ENCODE measurements around the gene RFNG. TPM values are rescaled to one million over a fixed set of nuclear protein-coding genes. Genes with fewer than 3 reads are reported as not detected.

The RFNG gene
- total and polyA plus RNA-seq, 2 of the 13 experiments (the other 11 are each of a cell fraction or from before 2014, with no cell fraction given): 61.4 to 64.0 TPM

DNA sequence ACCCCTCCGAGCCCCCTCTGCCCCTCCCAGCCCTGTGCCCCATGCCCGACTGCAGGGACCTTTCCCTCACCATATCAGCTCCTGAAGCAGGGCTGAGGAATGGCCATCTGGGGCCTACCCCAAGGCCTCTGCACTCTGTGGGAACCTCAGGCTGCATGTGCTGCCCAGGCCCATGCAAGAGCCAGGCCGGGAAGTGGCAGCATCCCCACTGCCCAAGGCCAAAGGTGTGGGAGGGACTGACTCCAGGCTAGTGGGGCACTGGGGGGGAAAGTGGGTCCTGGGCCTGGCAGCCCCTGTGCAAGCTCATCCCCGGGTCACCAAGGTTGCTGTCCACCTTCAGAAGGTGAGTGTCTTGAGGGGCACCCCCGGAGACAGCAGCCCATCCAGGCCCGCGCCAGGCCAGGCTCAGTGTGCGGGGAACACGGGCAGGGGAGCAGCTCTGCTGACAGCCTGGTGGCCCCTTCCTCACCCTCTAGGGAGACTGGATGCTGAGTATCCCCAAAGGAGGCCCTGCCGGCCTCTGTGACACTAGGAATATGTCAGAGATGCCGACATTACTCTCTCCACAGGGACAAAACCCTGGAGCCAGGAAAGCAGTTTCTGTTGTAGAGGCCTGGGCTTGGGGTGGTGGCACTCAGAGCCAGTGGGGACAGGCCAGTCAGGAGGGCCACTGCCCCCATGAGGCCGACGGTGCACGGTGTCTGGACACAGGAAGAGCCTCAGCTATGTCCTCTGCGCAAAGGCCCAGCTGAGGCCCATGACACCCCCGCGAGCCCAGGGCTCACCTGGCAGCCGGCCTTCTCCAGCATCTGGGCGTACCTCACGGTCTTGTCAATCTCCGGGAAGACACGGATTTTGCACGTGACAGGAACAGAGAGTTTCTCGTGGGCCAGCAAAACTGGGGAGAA, 10.7 kb upstream of the RFNG start (continued):
- TF ChIP-seq, protein P1, sequence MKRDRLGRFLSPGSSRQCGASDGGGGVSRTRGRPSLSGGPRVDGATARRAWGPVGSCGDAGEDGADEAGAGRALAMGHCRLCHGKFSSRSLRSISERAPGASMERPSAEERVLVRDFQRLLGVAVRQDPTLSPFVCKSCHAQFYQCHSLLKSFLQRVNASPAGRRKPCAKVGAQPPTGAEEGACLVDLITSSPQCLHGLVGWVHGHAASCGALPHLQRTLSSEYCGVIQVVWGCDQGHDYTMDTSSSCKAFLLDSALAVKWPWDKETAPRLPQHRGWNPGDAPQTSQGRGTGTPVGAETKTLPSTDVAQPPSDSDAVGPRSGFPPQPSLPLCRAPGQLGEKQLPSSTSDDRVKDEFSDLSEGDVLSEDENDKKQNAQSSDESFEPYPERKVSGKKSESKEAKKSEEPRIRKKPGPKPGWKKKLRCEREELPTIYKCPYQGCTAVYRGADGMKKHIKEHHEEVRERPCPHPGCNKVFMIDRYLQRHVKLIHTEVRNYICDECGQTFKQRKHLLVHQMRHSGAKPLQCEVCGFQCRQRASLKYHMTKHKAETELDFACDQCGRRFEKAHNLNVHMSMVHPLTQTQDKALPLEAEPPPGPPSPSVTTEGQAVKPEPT (CRISPR knock-in tag; IDR thresholded peaks at IDR 0.05; ENCODE audit: low read depth): no peak
- TF ChIP-seq FOXJ3 (CRISPR knock-in tag; IDR thresholded peaks at IDR 0.05; ENCODE audit: borderline replicate concordance): no peak
- TF ChIP-seq, protein P2, sequence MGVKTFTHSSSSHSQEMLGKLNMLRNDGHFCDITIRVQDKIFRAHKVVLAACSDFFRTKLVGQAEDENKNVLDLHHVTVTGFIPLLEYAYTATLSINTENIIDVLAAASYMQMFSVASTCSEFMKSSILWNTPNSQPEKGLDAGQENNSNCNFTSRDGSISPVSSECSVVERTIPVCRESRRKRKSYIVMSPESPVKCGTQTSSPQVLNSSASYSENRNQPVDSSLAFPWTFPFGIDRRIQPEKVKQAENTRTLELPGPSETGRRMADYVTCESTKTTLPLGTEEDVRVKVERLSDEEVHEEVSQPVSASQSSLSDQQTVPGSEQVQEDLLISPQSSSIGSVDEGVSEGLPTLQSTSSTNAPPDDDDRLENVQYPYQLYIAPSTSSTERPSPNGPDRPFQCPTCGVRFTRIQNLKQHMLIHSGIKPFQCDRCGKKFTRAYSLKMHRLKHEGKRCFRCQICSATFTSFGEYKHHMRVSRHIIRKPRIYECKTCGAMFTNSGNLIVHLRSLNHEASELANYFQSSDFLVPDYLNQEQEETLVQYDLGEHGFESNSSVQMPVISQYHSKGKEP (CRISPR knock-in tag; IDR thresholded peaks at IDR 0.05): no peak
- no peak for TF ChIP-seq ZNF468 (CRISPR knock-in tag; IDR thresholded peaks at IDR 0.05)
- no peak for TF ChIP-seq ZNF510 (CRISPR knock-in tag; IDR thresholded peaks at IDR 0.05; ENCODE audit: low read depth)
- no peak for TF ChIP-seq ZNF235 (CRISPR knock-in tag; IDR thresholded peaks at IDR 0.05; ENCODE audit: borderline replicate concordance)
